Activated CD8-positive, alpha-beta memory T cell treated with anti-CD3 and anti-CD28 coated beads for 4 hours (primary cell): ENCODE results near the gene DAPK2.

ENCODE experiments used
- DNase-seq, 2 donors: peaks; one replicate each; pipeline ENCODE4 v3.0.0-alpha.2; 2020; ENCODE audit warnings: low read depth in 2 of 2

DAPK2 gene

DNA sequence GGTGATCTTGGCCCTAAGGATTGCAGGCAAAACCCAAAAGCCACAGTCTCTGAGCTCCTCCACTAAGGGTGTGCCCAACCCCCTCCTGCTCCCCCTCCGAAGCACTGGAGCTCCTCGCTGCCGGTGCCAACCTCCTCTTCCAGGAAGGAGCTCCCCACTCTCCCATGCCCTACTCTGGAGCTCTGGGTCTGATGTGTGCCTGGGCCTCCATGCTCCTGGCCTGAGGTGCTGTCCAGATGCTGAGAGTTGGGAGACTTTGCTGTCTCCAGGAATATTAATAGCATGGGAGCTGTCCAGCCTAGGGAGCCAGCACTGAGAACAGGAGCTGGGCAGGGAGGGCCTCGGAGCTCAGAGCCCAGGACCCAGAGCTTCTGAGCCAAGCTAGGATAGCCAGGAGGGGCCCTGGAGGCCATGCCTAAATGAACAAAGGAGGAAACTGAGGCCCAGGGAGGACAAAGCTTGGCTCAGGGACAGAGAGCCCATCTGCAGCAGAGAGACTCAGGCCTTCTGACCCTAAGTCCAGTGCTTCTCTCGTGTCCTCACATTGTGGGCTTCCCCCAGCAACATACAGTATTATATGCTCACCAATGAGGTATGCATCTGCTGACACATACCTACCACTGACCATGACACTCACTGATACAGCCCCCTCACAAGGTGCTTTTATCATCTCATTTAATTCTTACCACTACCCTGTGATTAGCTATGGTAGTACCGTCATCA lies 175.6 kb downstream of the DAPK2 start:
- DNase-seq = no peak

GRCh38 chr15:63870043-63870394 lies 176.3 kb downstream of the DAPK2 start:
- no peak for DNase-seq

DNA sequence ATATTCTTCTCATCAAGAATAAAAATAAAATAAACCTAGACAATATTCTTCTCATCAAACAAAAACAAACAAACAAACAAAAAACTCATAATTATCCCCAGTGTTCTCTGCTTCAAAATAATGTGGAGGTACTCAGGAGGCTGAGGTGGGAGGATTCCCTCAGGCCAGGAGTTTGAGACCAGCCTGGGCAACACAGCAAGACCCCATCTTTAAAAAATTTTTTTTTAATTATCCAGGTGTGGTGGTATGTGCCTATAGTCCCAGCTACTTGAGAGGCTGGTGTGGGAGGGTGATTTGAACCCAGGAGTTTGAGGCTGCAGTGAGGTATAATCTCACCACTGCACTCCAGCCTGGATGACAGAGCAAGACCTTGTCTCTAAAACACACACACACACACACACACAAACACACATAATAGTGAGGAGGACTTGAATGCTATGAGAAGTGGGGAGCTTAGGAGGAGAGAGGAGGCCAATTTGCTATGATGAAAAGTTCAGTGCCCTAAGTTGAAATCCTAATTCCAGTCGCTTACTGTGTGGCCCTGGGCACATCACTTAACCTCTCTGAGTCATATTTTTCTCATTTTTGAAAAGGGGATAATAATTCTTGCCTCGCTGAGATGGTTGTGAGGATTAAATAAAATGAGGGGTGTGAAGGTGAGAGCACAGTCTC lies 176.8 kb downstream of the DAPK2 start:
- DNase-seq = no peak

DNA sequence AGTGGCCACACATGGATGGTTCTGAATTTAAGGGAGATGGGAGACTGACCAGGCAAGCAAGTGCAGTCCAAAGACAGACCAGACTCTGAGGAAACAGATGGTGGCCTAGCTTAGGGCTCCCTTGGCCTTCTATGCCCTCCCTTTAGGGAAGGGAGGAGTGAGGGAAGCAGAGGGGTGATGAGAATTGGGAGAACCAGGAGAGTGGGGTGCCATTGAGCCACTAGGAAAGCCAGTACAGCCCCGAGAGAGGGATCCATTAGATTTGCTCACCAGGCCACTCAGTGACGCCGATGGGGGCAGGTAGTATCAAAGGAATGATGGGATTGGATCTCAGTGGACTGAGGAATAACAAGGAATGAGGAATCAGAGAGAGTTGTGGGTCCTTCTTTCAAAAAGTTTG lies 182.1 kb downstream of the DAPK2 start:
- DNase-seq = no peak

DNA sequence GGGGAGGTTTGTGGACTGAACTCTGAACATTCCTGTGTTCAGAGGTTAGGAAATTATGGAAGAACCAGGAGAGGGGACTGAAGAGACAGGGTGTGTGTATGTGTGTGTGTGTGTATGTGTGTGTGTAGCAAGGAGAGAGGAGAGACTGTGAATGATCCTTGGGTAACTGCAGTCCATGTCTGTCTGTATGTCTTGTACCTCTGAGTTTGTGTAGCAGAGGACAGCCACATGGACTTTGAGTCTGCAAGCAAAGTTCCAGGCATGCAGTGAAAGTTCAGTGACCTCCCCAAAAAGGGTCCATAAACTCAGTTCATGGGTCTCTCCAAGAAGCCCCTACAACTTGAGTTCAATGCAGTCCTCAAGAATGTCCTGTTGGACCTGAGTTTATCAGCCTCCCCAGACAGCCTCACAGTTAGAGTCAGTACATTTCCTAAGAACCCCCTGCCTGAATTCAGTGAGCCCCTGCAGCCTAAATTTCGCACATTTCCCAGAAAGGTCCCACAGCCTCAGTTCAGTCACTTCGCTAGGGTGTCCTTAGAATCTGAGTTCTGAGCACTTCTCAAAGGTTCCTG lies 184.3 kb downstream of the DAPK2 start:
- no peak for DNase-seq

DNA sequence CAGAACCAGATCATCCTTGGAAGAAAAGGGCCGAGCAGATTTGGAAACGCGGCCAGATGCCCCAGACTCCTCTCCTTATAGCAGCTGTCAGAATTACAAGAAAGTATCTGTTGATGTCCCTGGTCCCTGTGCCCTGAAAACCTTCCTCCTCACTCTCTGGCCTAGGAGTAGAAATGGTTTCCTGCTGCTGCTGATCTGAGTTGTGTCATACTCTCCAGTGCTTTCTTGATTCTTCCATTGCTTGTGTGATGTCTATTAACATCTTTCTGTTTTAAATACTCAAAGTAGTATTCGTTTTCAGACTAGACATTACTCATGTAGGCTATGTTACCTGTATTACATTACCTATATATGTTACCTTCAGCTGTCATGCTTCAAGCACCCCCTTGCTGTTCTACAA lies 185.7 kb downstream of the DAPK2 start:
- DNase-seq = no peak

- DNase-seq = peak in 1 of 2 donors; percentile 26
These were observed 186.1 kb downstream of the DAPK2 start for GRCh38 chr15:63860155-63860554.

- DNase-seq = no peak
These were observed 187.4 kb downstream of the DAPK2 start for GRCh38 chr15:63858881-63859280.

- DNase-seq = no peak
These were observed 187.8 kb downstream of the DAPK2 start for GRCh38 chr15:63858448-63858847.

DNA sequence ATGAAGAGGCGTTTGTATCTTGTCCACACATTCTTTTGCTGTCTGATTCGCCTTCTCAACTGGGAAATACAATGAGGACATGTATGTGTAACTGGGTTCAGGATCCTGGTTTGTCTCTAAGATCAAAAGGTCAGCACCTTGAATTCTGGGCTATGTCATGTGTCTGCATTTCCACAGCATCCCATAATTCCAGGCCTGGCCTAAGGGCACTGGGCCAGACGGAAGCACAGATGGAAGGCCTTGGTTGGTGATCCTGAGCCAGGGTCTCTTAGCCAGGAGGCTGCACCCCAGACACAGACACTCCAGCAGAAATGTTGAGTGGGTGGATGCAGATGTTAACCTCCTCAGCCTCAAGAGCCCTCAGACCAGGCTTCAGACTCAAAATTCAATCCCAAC lies 188.8 kb downstream of the DAPK2 start:
- DNase-seq = no peak
